Motor neuron (in vitro differentiated cells): ENCODE measurements around the gene KLHL2. TPM values are rescaled to one million over a fixed set of nuclear protein-coding genes. Genes with fewer than 3 reads are reported as not detected.

Experiments
- ATAC-seq, 8 experiments: fragments of 200-7000 bp; cut with Tn5 transposase; replicated peaks in 6 of 8; 2 replicates each; pipeline ENCODE4 v1.8.0; 2021; ENCODE audit warnings: mild to moderate bottlenecking in 8 of 8, moderate library complexity in 8 of 8
- H3K27ac ChIP-seq, 2 donors: fragments of 250-450 bp; sonication (Bioruptor Pico); 2 replicates each; pipeline ENCODE4 v1.9.0; 2021; ENCODE audit warnings: antibody characterized with exemption in 2 of 2, mild to moderate bottlenecking in 2 of 2, moderate library complexity in 1 of 2
- H3K4me1 ChIP-seq, 2 donors: fragments of 250-450 bp; sonication (Bioruptor Pico); replicated peaks in 1 of 2; 2 replicates each; pipeline ENCODE4 v1.6.1; 2021; ENCODE audit warnings: antibody characterized with exemption in 2 of 2, mild to moderate bottlenecking in 2 of 2, moderate library complexity in 1 of 2
- H3K4me3 ChIP-seq, 5 donors: fragments of 250-450 bp; sonication (Bioruptor Pico); 2 replicates each; pipeline ENCODE4 v1.9.0; 2021; ENCODE audit warnings: antibody characterized with exemption in 5 of 5, mild to moderate bottlenecking in 5 of 5, moderate library complexity in 4 of 5
- WGBS, 10 experiments: fragments of 450-650 bp; shearing (Covaris generic); methylation state at CpG; one replicate each; pipeline ENCODE4 v1.0.0; 2022; 5-methylcytosine and 5-hydroxymethylcytosine counted together
- in situ Hi-C, 9 experiments: fragments of 400-800 bp; cut with MboI; loops; one replicate each; pipeline ENCODE4 v1.15.0; 2021; ENCODE audit warnings: low sequenced_read_pairs in 9 of 9, low pct_unique_long_range_greater_than_20kb in 2 of 9; ENCODE audit not compliant: unreplicated experiment in 9 of 9
- total RNA-seq, 8 experiments: library from RNA; unstranded; fragments of 300-600 nt; gene quantifications; 2 replicates each; pipeline versions ENCODE4 v1.2.3 to v1.2.4, GENCODE V29; 2022

The KLHL2 gene
- total RNA-seq, 8 experiments from 2014 or later: 13.2 to 23.0 (median 17.2) TPM

- peak in 2 of 8 experiments; percentile 40 to 46 for ATAC-seq
- in situ Hi-C loops: loop anchor here in 3 of 9 experiments (10.0 to 25.0 kb wide), 2 partner anchors 103 to 105 kb away; no protein-coding TSS in a partner anchor
Measured at GRCh38 chr4:165359506-165359905, 152.1 kb downstream of the KLHL2 start.

GRCh38 chr4:165360041-165360695 lies 152.8 kb downstream of the KLHL2 start:
- 10 to 92% (median 52%) methylated on average over 2 to 5 of the region's 6 CpGs; no CpG with 5 or more reads in 3 of the 10 experiments for WGBS, 10 experiments
- Histone ChIP-seq H3K4me1 (no peaks in the 10 kb centered on the region), H3K4me3 (no peak overlapping the region), H3K27ac (no peak overlapping the region)
- in situ Hi-C loops: loop anchor here in 2 of 9 experiments (25.0 kb wide), 1 partner anchor 102 kb away; no protein-coding TSS in a partner anchor
- peak in 2 of 8 experiments; percentile 62 to 69 for ATAC-seq

More at GRCh38 chr4:165359506-165359905, 152.1 kb downstream of the KLHL2 start:
- Histone ChIP-seq H3K27ac (no peak overlapping the region), H3K4me1 (no peaks in the 10 kb centered on the region), H3K4me3 (no peak overlapping the region)
- 0 to 100% (median 83%) methylated on average over 1 to 2 of the region's 2 CpGs for WGBS, 10 experiments

GRCh38 chr4:165360985-165361670 lies 153.8 kb downstream of the KLHL2 start:
- H3K27ac ChIP-seq: no peak overlapping the region
- H3K4me3 ChIP-seq: no peak overlapping the region
- no peaks in the 10 kb centered on the region for H3K4me1 ChIP-seq
- 29 to 100% (median 93%) methylated on average over 1 to 7 of the region's 7 CpGs for WGBS, 10 experiments
- ATAC-seq: no peak
- in situ Hi-C loops: loop anchor here in 2 of 9 experiments (25.0 kb wide), 1 partner anchor 101 kb away; no protein-coding TSS in a partner anchor

- ATAC-seq: no peak
Measured at GRCh38 chr4:165361810-165362209, 154.4 kb downstream of the KLHL2 start.

GRCh38 chr4:165364452-165365080 lies 157.2 kb downstream of the KLHL2 start:
- in situ Hi-C loops: loop anchor here in 2 of 9 experiments (25.0 kb wide), 1 partner anchor 98 kb away; no protein-coding TSS in a partner anchor
- WGBS, 10 experiments: 0 to 100% (median 71%) methylated on average over 1 to 2 of the region's 2 CpGs; no CpG with 5 or more reads in 3 of the 10 experiments
- Histone ChIP-seq H3K4me3 (no peak overlapping the region), H3K27ac (no peak overlapping the region), H3K4me1 (no peaks in the 10 kb centered on the region)
- ATAC-seq: peak in 7 of 8 experiments; percentile 34 to 58 (median 50)

More at GRCh38 chr4:165361810-165362209, 154.4 kb downstream of the KLHL2 start:
- H3K4me3 ChIP-seq: no peak overlapping the region
- WGBS, 10 experiments: 11 to 100% (median 79%) methylated on average over 1 to 2 of the region's 2 CpGs
- in situ Hi-C loops: loop anchor here in 2 of 9 experiments (25.0 kb wide), 1 partner anchor 100 kb away; no protein-coding TSS in a partner anchor
- H3K4me1 ChIP-seq: no peaks in the 10 kb centered on the region
- H3K27ac ChIP-seq: no peak overlapping the region

GRCh38 chr4:165367040-165367439 lies 159.7 kb downstream of the KLHL2 start:
- Histone ChIP-seq H3K4me1 (no peaks in the 10 kb centered on the region), H3K27ac (no peak overlapping the region), H3K4me3 (no peak overlapping the region)
- ATAC-seq: no peak
- in situ Hi-C loops: loop anchor here in 2 of 9 experiments (25.0 kb wide), 1 partner anchor 95 kb away; no protein-coding TSS in a partner anchor
- WGBS, 10 experiments: 26 to 100% (median 85%) methylated on average over 3 to 4 of the region's 4 CpGs; no CpG with 5 or more reads in 3 of the 10 experiments

GRCh38 chr4:165368114-165368513 lies 160.8 kb downstream of the KLHL2 start:
- in situ Hi-C loops: loop anchor here in 2 of 9 experiments (25.0 kb wide), 1 partner anchor 94 kb away; no protein-coding TSS in a partner anchor
- H3K4me3 ChIP-seq: no peak overlapping the region
- whole genome bisulfite sequencing, 10 experiments: 33 to 100% (median 100%) methylated on average over 1 of the region's 1 CpG; no CpG with 5 or more reads in 3 of the 10 experiments

GRCh38 chr4:165368567-165368966 lies 161.2 kb downstream of the KLHL2 start:
- ATAC-seq: no peak
- H3K4me1 ChIP-seq: no peaks in the 10 kb centered on the region
- H3K4me3 ChIP-seq: no peak overlapping the region
- 67 to 100% (median 100%) methylated on average over 1 of the region's 1 CpG; no CpG with 5 or more reads in 3 of the 10 experiments for WGBS, 10 experiments
- in situ Hi-C loops: loop anchor here in 2 of 9 experiments (25.0 kb wide), 1 partner anchor 94 kb away; no protein-coding TSS in a partner anchor
- no peak overlapping the region for H3K27ac ChIP-seq

More at GRCh38 chr4:165368114-165368513, 160.8 kb downstream of the KLHL2 start:
- Histone ChIP-seq H3K27ac (no peak overlapping the region), H3K4me1 (no peaks in the 10 kb centered on the region)
- no peak for ATAC-seq

- WGBS, 10 experiments: 76 to 100% (median 85%) methylated on average over 1 to 5 of the region's 5 CpGs; no CpG with 5 or more reads in 4 of the 10 experiments
- ATAC-seq: peak in 3 of 8 experiments; percentile 23 to 69 (median 45)
- H3K4me3 ChIP-seq: no peak overlapping the region
Measured at GRCh38 chr4:165369522-165369921, 162.2 kb downstream of the KLHL2 start.

GRCh38 chr4:165370530-165370929 lies 163.2 kb downstream of the KLHL2 start:
- 30 to 100% (median 90%) methylated on average over 1 of the region's 1 CpG; no CpG with 5 or more reads in 1 of the 10 experiments for WGBS, 10 experiments
- Histone ChIP-seq H3K4me1 (no peaks in the 10 kb centered on the region), H3K27ac (no peak overlapping the region), H3K4me3 (no peak overlapping the region)
- no peak for ATAC-seq
- in situ Hi-C loops: loop anchor here in 2 of 9 experiments (25.0 kb wide), 1 partner anchor 92 kb away; no protein-coding TSS in a partner anchor

More at GRCh38 chr4:165369522-165369921, 162.2 kb downstream of the KLHL2 start:
- H3K4me1 ChIP-seq: no peaks in the 10 kb centered on the region
- in situ Hi-C loops: loop anchor here in 2 of 9 experiments (25.0 kb wide), 1 partner anchor 93 kb away; no protein-coding TSS in a partner anchor
- no peak overlapping the region for H3K27ac ChIP-seq
